HG03139 (cell line): ENCODE results near the gene TGM5.
"Not testable (repeated sequence)": the region's sequence is repeated elsewhere in the genome, so short reads cannot be mapped to it uniquely, and the experiment has no call there.

ENCODE experiments used
- ATAC-seq: cut with Tn5 transposase; IDR thresholded peaks from one replicate; pipeline ENCODE4 v1.9.1; 2021; ENCODE audit not compliant: unreplicated experiment

The TGM5 gene

GRCh38 chr15:43266834-43267233 lies at the start of gene TGM5:
TGM5 (minus strand) TSS chr15:43266928; CDS start chr15:43266849, 79 bp downstream.
- ATAC-seq, result no peak

GRCh38 chr15:43314171-43314570 lies 47.4 kb upstream of the TGM5 start:
- no peak for ATAC-seq

- no peak for ATAC-seq
Measured at GRCh38 chr15:43312378-43312777, 45.6 kb upstream of the TGM5 start.

- ATAC-seq, result no peak
Measured at GRCh38 chr15:43302205-43302817, 35.6 kb upstream of the TGM5 start, which contains the start of gene TGM7. TGM7 (minus strand) TSS chr15:43302255.

- ATAC-seq, result no peak
Measured at GRCh38 chr15:43299884-43300283, 33.2 kb upstream of the TGM5 start.

- no peak for ATAC-seq
Measured at GRCh38 chr15:43299411-43299810, 32.7 kb upstream of the TGM5 start.

- no peak for ATAC-seq
Measured at GRCh38 chr15:43294091-43294706, 27.5 kb upstream of the TGM5 start.

GRCh38 chr15:43293432-43293831 lies 26.7 kb upstream of the TGM5 start:
- ATAC-seq, result no peak

GRCh38 chr15:43292375-43293078 lies 25.8 kb upstream of the TGM5 start:
- ATAC-seq, result no peak

- not testable (repeated sequence) for ATAC-seq
Measured at GRCh38 chr15:43289656-43290055, 22.9 kb upstream of the TGM5 start.

GRCh38 chr15:43287254-43287653 lies 20.5 kb upstream of the TGM5 start:
- no peak for ATAC-seq

- ATAC-seq, result no peak
Measured at GRCh38 chr15:43286074-43286473, 19.3 kb upstream of the TGM5 start.

GRCh38 chr15:43285609-43286037 lies 18.9 kb upstream of the TGM5 start:
- ATAC-seq, result no peak

- ATAC-seq, result no peak
Measured at GRCh38 chr15:43283526-43283925, 16.8 kb upstream of the TGM5 start.

- no peak for ATAC-seq
Measured at GRCh38 chr15:43281926-43282602, 15.3 kb upstream of the TGM5 start.

- no peak for ATAC-seq
Measured at GRCh38 chr15:43280996-43281395, 14.3 kb upstream of the TGM5 start.

- no peak for ATAC-seq
Measured at GRCh38 chr15:43279496-43279895, 12.8 kb upstream of the TGM5 start.

- ATAC-seq, result no peak
Measured at GRCh38 chr15:43278869-43279268, 12.1 kb upstream of the TGM5 start.

GRCh38 chr15:43277901-43278300 lies 11.2 kb upstream of the TGM5 start:
- ATAC-seq, result no peak

GRCh38 chr15:43277231-43277823 lies 10.6 kb upstream of the TGM5 start:
- ATAC-seq, result no peak

- ATAC-seq, result no peak
Measured at GRCh38 chr15:43276563-43277200, 10.0 kb upstream of the TGM5 start.
